ENCODE results near the gene PGAP3.
"Not testable (repeated sequence)": the region's sequence is repeated elsewhere in the genome, so short reads cannot be mapped to it uniquely, and the experiment has no call there.

PGAP3 gene

DNA sequence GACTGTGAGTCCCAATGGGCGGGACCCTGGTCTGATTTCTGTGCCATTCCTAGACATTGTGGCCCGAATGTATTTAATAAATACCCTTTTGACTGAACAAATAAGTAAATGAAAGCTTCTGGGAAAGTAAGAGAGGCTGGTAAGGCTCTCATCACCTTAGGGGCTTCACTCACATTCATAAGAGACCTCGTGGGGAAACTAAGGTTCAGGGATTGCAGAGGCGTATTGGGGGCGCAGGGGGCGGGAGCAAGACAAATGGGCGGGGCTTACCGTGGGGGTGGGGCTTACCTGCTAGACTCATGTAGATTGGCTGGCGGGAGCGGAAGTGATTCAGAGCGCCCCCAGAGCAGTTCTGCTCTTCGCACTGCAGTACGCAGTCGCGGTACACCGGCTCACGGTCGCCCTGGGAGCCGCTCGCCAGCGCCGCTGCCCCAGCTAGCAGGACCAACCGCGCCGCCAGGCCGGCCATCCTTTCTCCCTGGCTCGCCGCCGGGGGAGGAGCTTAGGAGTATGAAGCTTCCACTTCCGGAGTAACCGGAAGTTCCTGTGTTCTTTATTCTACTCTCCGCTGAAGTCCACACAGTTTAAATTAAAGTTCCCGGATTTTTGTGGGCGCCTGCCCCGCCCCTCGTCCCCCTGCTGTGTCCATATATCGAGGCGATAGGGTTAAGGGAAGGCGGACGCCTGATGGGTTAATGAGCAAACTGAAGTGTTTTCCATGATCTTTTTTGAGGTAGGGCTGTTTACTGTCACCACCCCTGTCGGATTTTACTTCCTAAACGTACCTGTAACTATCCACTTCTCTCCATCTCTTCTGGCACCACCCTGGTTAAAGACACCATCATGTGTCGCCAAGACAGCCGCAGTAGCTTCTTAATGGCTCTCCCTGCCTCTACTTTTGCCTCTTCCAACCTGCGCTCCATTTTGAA, at the start of gene PGAP3:
PGAP3 (minus strand) TSS at position 512 of the 929 bp plus-strand sequence; CDS start at position 469, 43 bp downstream.
- DNase-seq: peak; percentile 84

DNA sequence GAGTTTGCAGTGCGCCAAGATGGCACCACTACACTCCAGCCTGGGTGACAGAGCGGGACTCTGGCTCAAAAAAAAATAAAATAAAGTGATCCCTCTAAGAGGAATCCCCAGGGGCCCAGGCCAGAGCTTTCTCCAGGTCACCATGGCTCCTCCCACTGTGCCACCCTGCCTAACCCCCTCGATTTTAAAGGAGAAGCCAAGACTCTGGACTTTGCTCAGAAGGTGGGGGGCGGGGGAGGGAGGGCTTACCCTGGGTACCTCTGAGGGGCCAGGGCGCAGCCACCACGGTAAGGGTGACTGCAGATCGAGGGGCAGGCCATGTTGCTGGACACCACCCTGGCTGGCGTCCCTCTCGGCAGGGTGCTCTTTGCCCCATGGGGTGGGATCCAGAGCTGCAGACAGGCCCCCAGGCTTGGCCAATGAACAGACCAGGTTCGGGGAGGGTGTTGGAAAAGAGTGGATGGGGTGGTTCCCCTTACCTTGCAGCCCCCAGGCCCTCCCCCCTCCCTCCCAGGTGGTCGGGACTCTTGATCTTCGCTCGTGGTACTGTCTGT, 49.4 kb upstream of the PGAP3 start:
- DNase-seq: no peak

GRCh38 chr17:39736319-39737165, 48.7 kb upstream of the PGAP3 start:
- DNase-seq: no peak

DNA sequence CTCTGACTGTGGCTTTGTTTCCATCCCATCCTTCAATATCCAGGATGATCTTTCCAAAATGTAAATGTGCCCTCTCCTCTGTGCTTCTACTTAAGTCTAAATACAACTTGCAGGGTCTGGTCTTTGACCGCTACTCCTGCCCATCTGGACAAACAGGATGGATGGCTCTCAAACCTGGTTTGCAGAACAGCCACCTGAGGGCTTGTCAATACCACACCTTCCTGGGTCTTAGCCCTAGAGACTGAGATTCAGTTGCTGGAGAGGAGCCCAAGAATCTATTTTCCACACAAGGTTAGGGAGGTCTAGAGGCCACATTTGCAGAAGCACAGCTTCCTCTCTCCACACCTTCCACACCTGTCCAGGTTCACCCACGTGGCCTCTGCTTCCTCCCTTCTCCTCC, 48.0 kb upstream of the PGAP3 start:
- no peak for DNase-seq

GRCh38 chr17:39732586-39732985, 44.7 kb upstream of the PGAP3 start:
- DNase-seq: no peak

- peak; percentile 95 for DNase-seq
These were observed 42.5 kb upstream of the PGAP3 start, which contains the start of gene MIEN1 for GRCh38 chr17:39730095-39730921. Gene MIEN1 (minus strand): TSS chr17:39730532. CDS start chr17:39730495, 37 bp downstream.

GRCh38 chr17:39729280-39729851, 41.5 kb upstream of the PGAP3 start:
- DNase-seq: no peak

- no peak for DNase-seq
These were observed 39.7 kb upstream of the PGAP3 start for GRCh38 chr17:39727556-39727955.

DNA sequence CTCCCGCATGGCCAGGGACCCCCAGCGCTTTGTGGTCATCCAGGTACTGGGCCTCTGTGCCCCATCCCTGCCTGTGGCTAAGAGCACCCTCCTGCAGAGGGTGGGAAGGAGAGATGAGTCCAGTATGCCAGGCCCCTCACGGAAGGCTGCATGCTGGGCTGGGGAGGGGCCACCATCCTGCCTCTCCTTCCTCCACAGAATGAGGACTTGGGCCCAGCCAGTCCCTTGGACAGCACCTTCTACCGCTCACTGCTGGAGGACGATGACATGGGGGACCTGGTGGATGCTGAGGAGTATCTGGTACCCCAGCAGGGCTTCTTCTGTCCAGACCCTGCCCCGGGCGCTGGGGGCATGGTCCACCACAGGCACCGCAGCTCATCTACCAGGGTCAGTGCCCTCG, 38.8 kb upstream of the PGAP3 start:
- DNase-seq: no peak

DNA sequence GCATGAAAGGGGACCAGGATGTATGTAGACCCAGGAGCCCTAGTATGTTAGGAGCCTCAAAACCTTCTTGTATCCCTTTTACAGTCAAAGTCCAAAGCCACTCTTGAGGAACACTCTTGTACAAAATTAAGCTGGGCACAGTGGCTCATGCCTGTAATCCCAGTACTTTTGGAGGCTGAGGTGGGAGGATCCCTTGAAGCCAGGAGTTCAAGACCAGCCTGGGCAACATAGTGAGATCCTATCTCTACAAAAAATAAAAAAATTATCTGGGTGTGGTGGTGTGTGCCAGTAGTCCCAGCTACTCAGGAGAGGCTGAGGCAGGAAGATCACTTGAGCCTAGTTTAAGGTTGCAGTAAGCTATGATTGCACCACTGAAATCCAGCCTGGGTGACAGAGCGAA, 38.1 kb upstream of the PGAP3 start:
- DNase-seq: not testable (repeated sequence)

- no peak for DNase-seq
These were observed 36.9 kb upstream of the PGAP3 start for GRCh38 chr17:39724731-39725130.

GRCh38 chr17:39722965-39723848, 35.4 kb upstream of the PGAP3 start:
- DNase-seq: no peak

DNA sequence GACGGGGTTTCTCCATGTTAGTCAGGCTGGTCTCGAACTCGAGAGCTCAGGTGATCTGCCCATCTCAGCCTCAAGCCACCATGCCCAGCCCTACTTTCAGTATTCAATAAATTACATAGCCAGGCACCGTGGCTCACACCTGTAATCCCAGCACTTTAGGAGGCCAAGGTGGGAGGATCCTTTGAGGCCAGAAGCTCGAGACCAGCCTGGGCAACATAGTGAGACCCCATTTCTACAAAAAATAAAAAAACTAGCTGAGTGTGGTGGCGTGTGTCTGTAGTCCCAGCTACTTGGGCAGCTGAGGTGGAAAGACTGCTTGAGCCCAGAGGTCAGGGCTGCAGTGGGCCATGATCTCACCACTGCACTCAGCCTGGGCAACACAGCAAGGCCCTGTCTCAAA, 34.2 kb upstream of the PGAP3 start:
- no peak for DNase-seq

- DNase-seq: no peak
These were observed 31.9 kb upstream of the PGAP3 start for GRCh38 chr17:39719563-39720355.

GRCh38 chr17:39717660-39718059, 29.8 kb upstream of the PGAP3 start:
- DNase-seq: no peak

DNA sequence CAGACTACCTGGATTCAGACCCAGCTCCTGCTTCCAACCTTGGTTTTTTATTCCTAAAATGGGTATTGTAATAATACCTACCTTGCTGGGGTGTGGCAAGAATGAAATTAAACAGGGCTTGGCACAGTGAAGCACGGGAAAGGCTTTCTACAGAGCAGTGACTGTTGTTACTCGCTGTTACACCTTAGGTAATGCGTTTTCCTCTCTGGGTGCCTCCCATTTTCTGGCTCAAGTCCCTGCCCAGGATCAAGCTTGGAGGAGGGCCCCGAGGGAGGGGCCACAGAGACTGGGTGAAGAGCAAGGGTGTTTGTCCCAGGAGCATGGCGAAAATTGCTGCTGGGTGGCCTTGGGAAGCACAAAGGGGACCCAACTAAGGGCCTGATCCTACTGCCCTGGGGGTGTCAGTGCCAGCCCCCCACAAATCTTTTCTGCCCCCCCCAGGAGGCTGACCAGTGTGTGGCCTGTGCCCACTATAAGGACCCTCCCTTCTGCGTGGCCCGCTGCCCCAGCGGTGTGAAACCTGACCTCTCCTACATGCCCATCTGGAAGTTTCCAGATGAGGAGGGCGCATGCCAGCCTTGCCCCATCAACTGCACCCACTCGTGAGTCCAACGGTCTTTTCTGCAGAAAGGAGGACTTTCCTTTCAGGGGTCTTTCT, 29.2 kb upstream of the PGAP3 start:
- no peak for DNase-seq

DNA sequence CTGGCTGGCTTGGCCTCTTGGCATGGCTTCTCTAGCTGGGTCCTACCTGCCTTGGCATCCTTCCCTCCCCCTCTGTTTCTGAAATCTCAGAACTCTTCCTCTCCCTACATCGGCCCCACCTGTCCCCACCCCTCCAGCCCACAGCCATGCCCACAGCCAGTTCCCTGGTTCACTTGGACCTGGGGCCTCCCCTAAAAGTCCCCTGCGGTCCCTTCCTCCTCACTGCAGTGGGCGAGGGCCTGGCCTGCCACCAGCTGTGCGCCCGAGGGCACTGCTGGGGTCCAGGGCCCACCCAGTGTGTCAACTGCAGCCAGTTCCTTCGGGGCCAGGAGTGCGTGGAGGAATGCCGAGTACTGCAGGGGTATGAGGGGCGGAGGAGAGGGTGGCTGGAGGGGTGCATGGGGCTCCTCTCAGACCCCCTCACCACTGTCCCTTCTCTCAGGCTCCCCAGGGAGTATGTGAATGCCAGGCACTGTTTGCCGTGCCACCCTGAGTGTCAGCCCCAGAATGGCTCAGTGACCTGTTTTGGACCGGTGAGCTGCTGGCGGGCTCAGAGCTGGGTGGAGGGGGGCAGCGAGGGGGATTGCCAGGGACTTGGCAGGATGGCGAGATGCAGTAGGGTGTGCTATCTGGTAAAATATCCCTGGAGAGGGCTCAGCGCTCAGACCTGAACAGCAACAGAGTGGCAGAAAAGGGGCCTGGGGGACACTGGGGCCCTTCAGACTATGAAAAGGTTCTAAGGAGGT, 28.4 kb upstream of the PGAP3 start:
- no peak for DNase-seq

DNA sequence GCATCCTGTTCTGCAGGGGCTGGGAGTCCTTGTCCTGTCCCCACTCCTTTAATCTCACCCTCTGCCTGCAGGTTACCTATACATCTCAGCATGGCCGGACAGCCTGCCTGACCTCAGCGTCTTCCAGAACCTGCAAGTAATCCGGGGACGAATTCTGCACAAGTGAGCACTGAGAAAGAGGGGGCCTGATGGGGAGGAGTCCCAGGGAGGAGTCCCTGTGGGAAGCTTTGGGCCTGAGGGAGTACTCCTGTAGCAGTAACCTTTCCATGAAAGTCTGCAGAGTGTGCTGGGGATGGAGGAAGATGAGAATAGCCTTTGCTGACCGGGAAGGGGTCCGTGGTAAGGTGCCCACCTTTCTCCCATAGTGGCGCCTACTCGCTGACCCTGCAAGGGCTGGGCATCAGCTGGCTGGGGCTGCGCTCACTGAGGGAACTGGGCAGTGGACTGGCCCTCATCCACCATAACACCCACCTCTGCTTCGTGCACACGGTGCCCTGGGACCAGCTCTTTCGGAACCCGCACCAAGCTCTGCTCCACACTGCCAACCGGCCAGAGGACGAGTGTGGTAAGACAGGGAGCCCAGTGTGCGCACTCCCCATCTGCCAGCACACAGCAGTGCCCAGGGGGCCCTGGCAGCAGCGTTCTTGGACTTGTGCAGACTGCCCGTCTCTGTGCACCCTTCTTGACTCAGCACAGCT, 27.7 kb upstream of the PGAP3 start:
- no peak for DNase-seq

All from activated gamma-delta T cell treated with Interleukin-2 at 50 U/mL for 16 hours (primary cell).